Ramos (cell line): Measurements from ENCODE around the gene SNX10.

Source experiments
- in situ Hi-C: fragments of 300-500 bp; cut with MboI; formaldehyde crosslinking; loops from one replicate; pipeline ENCODE4 v1.14.3; 2022; ENCODE audit warnings: low sequenced_read_pairs; ENCODE audit not compliant: unreplicated experiment

The SNX10 gene

DNA sequence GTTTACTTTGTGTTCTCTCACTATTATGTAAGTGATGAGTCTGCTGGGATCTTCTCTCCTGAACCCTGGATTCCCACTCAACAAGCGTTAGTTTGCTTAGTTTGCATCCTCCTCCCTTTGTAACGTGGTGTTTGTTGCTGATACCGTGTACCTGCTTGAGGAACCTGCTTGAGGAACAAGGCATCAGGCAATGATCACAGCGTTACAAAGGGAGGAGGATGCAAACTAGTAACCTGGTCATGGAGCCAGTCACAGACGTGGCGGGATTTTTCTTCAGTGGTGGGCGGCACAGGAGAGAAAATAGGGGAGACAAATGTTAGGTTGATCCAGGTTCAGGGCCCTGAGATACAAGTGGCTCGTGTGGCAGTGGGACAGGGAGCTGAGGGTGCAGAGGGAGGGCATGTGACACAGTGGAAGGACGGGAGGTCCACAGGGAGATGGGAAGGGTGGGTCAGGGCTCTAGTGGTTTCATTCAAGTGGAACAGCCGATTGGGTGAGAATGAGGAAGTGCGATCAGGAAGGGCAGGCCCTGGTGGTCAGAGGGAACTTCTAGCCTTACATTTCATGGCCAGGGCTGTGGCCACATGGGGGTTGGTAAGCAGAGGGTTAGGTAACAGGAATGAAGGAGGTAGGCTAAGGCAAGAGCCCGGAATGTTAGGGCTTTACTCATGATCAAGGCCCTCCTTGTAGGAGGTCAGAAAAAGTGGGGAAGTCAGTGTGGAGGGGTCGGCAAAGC, 38.0 kb downstream of the SNX10 start:
- in situ Hi-C loops = no loop called here

DNA sequence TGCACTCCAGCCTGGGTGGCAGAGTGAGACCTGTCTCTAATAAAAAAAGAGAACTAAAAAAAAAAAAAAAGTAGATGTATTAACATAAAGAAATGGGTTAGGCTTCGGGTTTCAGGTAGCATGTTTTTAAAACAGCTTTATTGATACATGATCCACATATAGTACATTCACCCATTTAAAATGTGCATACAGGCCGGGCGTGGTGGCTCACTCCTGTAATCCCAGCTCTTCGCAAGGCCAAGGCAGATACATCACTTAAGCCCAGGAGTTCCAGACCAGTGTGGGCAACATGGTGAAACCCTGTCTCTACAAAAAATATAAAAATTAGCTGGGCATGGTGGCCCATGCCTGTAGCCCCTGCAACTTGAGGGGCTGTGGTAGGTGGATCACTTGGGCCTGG, 39.5 kb downstream of the SNX10 start:
- in situ Hi-C loops = no loop called here

DNA sequence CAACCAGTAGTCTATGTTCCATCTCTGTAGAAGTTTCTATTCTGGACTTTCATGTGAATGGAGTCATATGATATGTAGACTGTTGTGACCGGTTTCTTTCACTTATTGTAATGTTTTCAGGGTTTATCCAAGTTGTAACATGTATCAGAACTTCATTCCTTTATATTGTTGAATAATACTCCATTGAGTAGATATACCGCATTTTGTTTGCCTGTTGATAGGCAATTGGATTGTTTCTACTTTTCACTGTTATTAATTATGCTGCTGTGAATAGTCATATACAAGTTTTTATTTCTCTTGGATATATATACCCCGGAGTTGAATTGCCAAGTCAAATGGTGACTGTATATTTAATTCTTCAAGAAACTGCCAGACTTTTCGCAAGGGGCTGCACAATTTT, 40.1 kb downstream of the SNX10 start:
- in situ Hi-C loops = no loop called here

DNA sequence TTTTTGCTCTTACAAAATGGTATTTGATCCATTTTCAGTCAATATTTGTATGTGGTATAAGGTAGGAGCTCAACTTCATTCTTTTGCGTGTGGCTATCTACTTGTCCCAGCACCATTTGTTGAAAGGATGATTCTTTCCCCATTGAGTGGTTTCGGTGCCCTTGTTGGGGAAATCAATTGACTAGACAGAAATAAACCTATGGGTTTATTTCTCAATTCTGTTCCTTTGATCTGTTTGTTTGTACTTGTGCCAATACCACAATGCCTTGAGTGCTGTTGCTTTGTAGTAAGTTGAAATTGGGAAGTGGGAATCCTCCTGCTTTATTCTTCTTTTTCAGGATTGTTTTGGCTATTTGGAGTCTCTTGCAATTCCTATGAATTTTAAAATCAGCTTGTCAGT, 41.0 kb downstream of the SNX10 start:
- in situ Hi-C loops = no loop called here

DNA sequence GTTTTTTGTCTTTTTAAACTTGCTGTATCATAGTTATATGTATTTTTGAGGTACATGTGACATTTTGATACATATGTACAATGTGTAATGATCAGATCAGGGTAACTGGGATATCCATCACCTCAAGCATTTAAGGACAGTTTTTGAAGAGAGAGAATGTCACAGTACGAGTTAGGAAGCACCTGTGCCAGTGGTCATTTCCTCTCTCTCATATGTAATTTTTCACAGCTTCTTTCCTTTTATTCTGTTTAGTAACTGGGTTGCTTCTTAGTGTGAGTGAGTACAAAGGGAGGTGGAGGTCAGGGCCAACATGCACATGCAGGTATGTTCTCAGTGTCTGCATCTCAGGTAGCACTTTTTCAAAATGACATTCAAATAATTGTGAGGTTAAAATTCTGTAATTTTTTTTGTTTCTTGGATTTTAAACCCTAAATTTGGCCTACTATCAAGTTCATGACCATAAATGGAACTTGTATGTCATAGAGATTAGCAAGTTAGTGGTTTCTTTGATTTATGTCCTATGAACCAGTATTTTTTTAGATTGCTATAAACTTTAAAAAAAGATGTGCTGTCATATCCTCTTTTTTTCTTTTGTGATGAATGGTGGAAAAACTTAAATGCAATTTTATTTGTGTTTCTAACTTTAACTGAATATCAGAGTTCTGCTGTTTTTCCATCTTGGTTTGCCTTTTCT, 42.7 kb downstream of the SNX10 start:
- in situ Hi-C loops = no loop called here

DNA sequence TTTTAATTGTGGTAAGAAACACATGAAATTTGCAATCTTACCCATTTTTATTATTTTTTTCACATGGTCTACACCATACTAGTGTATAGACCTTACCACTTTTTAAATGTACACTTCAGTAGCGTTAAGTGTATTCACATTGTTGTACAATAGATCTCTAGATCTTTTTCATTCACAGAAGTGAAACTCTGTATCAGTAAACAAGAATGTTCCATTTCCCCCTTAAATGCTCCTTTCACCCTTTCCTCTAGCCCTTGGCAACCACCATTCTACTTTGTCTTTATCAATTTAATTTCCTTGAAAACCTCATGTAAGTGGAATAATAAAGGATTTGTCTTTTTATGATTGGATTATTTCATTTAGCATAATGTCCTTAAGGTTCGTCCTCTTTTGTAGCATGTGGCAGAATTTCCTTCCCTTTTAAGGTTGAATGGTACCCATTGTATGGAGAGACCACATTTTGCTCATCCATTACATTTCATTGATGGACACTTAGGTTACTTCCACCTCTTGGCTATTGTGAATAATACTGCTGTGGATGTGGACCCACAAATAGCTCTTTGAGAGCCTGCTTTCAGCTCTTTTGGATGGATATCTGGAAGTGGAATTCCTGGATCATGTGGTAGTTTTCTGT, 45.7 kb downstream of the SNX10 start:
- in situ Hi-C loops = no loop called here

DNA sequence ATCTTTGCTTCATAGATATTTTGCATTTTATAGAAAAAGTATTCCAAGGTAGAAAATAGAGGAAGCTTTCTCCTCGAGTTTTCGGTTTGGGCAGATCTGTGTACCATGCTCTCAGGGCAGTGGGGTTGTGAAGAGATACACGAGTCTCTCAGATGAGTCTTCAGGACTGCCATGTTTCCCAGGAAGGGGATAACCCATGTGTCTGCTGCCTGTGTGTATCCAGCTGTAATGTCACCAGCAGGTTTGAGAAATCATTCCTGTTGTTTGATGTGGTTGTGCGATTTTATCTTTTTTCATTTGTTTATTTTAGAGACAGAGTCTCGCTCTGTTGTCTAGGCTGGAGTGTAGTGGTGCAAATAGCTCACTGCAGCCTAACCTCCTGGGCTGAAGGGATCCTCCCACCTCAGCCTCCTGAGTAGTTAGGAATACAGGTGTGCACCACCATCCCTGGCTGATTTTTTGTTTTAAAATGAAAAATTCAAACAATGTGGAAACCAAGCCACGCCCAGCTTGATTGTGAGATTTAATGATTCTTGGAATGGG, 48.9 kb downstream of the SNX10 start:
- in situ Hi-C loops = no loop called here

DNA sequence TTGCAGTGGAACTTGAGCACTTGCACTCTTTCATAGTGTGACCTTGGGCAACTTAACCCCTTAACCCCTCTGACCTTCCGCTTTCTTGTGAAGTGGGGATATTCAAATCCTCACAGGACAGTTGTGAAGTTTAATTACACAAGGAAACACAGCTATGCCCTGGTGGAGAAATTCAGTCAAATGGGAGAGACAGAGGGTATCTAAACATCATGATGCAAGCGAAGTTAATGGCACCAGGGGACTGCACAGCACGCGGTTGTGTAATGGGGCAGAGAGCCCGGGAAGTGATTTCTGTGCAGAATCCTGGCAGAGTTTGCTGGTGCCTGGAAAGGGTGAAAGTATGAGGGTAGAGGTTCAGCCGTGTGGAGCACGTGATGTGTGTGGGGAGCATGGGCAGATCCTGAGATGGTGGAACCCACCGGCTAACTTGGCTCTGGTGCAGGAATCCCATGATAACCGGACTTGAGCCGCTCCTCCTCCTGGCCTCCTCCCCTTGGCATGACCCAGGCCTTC, 51.7 kb downstream of the SNX10 start:
- in situ Hi-C loops = no loop called here

DNA sequence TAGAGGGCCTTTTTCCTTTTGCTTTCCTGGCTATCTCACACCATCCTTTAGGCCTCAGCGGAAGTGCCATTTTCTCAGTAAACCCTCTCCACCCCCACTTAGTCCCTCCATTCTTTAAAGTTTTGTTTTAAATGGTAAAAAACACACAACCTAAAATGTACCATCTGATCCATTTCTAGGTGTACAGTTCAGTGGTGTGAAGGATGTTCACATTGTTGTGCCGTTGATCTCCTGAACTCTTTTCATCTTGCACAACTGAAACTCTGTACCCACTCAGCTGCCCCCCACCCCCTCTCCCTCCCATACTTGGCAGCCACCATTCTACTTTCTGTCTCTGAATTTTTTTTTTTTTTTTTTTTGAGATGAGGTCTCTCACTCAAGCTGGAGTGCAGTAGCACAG, 52.2 kb downstream of the SNX10 start:
- in situ Hi-C loops = no loop called here

DNA sequence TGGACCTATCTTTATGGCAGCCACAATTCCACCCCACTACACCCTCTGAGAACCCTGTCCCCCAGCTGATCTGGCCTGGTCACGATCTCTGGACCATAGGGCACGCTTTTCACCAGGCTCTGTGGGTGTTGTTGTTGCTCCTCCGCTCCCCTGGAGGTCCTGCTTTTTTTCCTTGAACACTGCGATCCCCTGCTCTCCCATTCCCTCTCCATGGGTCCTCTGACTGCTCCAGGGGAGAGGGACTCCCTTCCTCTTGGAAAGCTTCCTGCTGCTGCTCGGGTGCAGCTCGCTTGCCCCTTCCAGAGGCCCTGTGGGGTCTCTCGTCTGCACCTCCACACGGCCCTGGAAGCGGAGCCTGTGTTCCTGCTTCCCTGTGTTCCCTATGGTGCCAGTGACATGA, 53.5 kb downstream of the SNX10 start:
- in situ Hi-C loops = no loop called here

DNA sequence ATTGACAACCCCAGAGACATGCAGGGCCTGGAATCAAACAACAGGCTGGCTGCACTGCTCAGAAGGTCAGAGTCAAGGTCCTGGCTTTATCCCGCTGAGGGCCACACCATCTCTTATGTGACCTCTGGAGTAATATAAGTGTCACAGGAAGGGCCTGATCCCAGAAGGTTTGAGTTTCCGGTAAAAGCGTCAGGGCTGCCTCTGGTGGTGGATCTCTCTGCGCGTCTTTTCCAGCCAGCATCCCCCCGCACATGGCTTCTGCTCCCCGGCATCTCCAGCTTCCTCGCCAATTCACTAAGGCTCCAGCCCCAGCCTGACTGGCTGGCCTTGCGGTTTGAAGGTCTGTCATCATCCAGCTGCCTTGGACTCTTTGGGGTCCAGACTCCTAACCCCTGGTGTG, 54.2 kb downstream of the SNX10 start:
- in situ Hi-C loops = no loop called here

DNA sequence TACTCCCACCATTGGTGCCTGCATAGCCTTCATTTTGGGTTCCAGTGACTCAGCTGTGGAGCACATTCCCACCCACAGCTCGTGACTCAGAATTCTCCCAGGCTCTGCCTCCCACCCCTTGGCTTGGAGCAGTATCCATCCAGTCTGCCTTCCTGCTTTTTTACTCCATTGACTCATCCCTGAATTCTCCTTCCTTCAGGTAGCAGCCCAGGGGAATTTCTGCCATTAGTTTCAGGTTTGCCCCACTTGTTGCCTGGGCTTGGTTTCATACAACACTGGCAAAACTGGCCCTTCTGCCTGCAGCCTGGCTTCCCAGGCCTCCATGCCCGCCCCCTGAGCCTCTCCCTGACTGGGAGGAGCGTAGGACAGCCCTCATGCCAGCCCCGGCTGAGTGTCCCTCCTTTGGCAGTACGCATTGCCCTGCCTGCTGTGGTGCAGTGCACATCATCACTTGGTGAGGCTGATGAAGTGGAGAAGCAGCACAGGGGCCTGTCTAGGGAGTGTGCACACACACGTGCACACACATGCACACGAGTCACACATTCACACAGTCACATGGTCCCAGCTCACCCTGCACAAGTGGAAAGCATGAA, 55.0 kb downstream of the SNX10 start:
- in situ Hi-C loops = no loop called here

DNA sequence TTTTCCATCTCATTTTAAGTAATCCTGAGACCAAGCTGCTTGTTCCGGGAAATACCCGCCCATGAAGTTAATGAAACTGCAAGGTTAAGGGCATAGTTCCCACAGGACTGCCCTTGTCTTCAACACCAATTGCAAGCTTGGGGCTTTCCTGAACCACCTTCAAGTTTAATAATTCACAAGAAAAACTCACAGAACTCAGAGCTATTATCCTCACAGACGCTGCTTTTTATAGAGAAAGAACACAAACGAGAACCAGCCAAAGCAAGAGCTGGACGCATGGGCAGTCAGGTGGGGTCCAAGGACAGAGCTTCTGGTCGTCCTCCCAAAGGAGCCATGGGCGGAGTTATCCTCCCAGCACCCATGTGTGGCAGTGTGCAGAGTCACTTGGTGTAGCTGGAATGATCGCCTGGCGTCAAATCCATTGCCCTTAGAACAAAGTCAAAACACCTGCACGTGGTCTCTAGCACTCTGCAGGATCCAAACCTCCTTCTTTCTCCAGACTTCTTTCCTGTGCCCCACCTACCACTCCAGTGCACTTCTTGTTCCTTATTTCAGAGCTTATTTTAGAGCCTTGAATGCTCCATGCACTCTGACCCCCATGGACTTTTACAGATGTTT, 56.7 kb downstream of the SNX10 start:
- in situ Hi-C loops = no loop called here

DNA sequence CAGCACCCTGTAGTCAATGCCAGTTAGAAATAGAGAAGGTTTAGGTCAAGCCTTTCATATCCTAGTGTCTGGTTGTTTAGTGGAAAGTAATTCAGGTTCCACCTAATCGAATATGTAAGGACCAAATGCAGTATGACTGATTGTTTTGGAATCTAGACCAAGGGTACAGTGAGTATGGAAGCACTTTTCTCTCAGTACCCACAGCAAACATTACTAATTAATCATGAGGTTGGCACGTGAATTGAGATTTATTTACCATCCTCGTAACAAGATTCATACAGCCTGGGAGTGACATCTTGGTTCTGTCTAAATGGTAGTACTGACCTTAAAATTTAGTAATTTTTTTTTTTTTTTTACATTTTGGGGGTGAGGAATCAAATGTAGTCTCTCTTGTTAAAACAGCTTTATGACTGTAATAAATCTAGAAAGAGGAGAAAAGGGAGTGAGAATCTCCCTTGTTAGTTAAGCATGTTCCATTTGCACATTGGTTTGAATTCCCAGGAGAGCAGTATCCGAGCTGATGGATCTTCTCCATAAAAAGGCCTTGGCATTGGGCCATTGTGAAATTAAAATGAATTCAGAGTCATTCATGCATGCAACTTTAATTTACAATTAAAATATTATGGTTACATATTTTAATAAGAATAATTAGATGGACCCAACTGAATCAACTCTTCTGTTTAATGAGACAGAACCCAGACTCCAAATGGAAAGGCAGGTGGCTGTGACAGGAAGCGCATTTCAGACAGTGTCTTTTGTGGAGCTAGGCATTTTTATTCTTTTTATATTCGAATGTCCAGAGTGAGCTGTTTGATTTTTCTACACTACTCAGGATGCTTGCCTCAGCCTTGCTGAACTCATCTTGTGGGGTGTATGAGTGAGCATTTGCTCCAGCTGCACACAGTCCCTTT, 57.6 kb downstream of the SNX10 start:
- in situ Hi-C loops = no loop called here

DNA sequence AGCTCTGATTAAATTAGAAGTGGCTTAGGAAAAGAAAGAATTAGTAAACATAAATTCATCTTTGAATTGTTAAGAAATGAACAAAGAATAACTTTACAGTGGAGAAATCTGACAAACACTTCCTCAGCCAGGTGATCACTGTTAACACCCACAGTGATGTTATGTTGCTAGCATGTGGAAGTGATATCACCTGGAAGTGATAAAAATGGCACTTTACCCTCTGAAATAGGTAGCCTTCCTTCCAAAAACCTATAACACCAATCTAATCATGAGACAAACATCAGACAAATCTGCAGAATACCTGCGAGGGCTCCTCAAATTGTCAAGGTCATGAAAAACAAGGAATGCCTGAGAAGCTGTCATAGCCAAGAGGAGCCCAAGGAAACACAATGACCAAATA, 59.5 kb downstream of the SNX10 start:
- in situ Hi-C loops = no loop called here

DNA sequence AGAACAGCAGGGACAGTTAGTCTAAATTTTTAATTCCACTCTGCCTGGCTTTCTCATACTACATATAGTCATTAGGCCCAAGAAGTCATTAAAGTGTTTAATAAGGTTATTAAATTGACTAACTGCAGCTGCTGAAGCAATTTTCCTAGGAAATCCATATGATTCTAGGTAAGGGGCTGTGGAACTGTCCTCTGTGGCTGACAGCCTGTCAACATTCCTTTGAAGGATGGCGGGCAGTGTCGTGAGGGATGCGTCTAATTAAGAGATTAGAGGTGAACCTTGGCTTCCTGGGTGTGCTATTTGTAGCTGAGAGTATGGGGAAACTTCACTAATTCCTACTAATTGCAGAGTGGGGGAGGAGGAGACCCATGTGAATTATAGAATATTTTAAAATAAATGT, 64.6 kb downstream of the SNX10 start:
- in situ Hi-C loops = loop anchor here (5.0 kb wide), 1 partner anchor 49 kb away; no protein-coding TSS in a partner anchor

DNA sequence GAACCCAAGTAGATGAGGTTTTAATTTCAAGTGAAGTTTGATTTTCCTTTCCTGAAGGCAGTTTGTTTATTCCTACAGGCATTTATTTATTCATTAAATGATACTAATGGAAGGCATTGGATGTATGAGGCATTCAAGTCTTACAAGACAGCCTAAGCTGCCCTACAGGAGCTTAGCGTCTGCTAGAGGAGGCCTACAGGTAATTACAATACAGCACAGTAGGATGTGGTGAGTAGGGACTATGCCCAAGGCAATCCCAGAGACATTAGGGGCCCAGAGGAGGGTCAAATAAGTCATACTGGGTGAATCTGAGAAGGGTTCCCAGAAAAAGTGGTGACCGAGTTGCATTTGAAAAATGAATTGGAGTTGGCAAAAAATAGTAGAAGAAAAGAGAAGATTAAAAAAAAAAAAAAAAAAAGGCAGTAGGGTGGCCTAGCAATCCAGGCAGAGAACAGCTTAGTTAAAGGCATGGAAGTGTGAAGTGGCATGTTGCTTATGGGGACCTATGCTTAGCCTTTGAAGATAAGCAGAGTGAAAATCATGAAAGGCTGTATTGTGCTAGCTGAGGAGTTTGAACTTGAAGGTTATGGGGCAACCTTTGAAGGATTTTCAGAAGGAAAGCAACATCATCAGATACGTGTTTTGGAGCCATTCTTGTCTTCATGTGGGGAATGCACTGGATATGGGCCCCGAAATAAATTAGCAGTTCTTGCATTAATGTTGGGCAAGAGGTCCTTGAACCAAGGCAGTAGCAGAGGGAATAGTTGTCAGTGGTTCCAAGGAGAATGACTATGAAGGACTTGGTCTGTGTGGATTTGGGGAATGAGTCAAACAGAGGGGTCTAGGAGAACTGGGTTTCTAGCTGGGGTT, 65.5 kb downstream of the SNX10 start:
- in situ Hi-C loops = loop anchor here (5.0 kb wide), 1 partner anchor 50 kb away; no protein-coding TSS in a partner anchor

DNA sequence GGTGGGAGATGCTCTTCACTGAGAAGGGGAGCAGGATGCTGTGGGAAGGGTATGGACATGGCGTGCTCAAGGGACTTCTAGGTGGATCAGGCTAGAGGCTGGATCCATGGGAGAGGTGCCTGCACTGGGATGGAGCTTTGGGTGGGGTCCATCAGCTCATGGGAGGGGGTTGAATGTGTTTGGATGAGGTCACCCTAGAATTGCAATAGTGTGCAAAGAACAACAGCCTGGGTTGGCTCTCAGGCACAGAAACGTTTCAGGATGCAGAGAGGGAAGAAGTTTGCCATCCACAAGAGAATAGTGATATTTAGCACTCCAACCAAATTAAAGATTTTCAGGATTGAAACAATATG, 66.1 kb downstream of the SNX10 start:
- in situ Hi-C loops = loop anchor here (5.0 kb wide), 1 partner anchor 50 kb away; no protein-coding TSS in a partner anchor
